PC-3 (cell line): ENCODE measurements around the gene ACYP2.

Source experiments
- EZH2phosphoT487 ChIP-seq: fragments of 300-600 bp; sonication (generic); IDR thresholded peaks from 2 replicates; pipeline ENCODE4 v1.6.1; 2018; ENCODE audit warnings: mild to moderate bottlenecking, antibody characterized with exemption, low read length, borderline replicate concordance
- TF ChIP-seq, protein P1 (sequence below): fragments of 300-600 bp; sonication (generic); conservative IDR thresholded peaks from 2 replicates; pipeline ENCODE4 v1.5.1; 2017; ENCODE audit warnings: antibody characterized with exemption, low read depth, mild to moderate bottlenecking, low read length

- TF ChIP-seq, protein P1, sequence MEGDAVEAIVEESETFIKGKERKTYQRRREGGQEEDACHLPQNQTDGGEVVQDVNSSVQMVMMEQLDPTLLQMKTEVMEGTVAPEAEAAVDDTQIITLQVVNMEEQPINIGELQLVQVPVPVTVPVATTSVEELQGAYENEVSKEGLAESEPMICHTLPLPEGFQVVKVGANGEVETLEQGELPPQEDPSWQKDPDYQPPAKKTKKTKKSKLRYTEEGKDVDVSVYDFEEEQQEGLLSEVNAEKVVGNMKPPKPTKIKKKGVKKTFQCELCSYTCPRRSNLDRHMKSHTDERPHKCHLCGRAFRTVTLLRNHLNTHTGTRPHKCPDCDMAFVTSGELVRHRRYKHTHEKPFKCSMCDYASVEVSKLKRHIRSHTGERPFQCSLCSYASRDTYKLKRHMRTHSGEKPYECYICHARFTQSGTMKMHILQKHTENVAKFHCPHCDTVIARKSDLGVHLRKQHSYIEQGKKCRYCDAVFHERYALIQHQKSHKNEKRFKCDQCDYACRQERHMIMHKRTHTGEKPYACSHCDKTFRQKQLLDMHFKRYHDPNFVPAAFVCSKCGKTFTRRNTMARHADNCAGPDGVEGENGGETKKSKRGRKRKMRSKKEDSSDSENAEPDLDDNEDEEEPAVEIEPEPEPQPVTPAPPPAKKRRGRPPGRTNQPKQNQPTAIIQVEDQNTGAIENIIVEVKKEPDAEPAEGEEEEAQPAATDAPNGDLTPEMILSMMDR = no peak
- no peak for TF ChIP-seq EZH2phosphoT487
These were observed 7.5 kb downstream of the ACYP2 start for GRCh38 chr2:54122939-54123338.
